GM12873 (cell line): ENCODE results near the gene LAMTOR3.
A peak's percentile ranks its signal among the peaks of the same experiment; 100 is the strongest.

Experiments
- TF ChIP-seq, protein P1 (sequence below): IDR thresholded peaks from 2 replicates; pipeline ENCODE4 v1.5.1; 2012; ENCODE audit warnings: low read depth, mild to moderate bottlenecking, moderate library complexity, low read length, control low read depth; ENCODE audit not compliant: insufficient read depth; ENCODE audit errors: missing control alignments

The LAMTOR3 gene

DNA sequence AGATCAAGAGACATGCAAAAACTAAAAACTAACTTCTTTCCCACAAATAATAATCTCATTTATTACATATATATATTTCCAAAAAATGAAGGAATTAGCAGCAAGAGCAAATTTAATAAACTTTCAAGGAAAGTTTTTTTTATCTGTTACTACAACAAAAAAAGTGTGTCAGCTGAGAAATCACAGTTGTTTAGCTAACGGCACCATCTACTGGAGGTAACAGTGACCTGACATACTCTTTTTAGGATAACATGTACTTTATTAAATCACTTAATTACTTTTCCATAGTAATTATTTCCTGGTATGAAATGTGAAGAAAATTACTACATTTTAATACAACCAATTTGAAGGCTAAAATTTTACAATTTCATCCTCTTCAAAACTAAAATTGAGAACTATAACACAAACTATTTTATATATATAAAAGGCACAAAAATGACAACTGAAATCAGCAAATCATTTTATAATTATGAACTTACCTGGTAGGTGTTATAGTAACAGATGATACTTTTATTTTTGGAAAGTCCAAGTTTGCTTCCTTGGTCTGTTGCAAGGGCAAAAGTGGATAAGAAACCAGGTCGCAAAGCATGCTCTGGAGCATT, 9.1 kb downstream of the LAMTOR3 start:
- TF ChIP-seq, protein P1, sequence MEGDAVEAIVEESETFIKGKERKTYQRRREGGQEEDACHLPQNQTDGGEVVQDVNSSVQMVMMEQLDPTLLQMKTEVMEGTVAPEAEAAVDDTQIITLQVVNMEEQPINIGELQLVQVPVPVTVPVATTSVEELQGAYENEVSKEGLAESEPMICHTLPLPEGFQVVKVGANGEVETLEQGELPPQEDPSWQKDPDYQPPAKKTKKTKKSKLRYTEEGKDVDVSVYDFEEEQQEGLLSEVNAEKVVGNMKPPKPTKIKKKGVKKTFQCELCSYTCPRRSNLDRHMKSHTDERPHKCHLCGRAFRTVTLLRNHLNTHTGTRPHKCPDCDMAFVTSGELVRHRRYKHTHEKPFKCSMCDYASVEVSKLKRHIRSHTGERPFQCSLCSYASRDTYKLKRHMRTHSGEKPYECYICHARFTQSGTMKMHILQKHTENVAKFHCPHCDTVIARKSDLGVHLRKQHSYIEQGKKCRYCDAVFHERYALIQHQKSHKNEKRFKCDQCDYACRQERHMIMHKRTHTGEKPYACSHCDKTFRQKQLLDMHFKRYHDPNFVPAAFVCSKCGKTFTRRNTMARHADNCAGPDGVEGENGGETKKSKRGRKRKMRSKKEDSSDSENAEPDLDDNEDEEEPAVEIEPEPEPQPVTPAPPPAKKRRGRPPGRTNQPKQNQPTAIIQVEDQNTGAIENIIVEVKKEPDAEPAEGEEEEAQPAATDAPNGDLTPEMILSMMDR, result peak; percentile 50

DNA sequence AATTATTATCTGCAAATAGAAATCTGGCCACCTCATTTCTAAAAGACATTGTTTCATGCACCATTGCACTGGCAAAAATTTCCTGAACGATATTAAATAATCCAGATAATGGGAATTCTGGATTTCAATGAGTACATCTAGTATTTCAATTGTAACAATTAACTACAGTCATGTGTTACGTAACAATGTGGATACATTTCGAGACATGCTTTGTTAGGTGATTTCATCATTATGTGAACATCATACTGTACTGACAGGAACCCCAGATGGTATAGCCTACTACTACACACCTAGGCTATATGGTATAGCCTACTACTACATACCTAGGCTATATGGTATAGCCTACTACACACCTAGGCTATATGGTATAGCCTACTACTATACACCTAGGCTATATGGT, 14.8 kb downstream of the LAMTOR3 start:
- TF ChIP-seq, protein P1, result no peak

DNA sequence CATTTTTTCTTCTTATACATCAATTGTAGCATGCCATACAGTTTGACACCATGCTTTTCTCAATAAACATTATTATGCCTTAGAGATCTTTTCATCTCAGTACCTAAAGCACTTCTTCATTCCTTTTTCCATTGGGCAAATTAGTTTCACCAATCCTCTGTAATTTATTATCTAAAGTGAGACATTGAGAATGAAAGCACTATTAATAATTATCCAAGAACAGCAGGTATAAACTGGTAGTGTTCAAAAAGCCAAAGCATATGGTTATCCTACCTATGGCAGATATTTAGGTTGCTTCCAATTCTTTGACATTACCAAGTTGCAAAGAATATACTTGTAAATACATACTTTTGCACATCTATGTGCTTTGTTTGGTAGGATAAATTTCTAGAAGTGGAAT, 15.6 kb downstream of the LAMTOR3 start:
- TF ChIP-seq, protein P1, result no peak

DNA sequence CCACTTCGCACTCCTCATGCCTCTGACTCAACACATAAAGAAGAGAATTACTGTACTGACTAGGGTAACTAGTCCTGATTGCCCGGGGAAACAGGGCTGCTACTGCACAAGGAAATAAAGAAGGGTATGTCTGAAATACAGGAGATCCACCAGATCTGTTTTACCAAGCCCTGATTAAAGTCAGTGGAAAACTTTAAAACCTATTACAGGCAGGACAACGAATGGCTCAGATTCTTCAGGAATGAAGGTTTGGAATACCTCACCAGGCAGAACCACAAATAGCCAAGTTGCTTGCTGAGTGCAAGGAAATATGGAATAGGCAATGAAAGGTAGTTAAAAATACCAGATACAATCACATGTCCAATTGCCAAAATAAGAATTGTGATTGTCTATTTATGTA, 17.3 kb downstream of the LAMTOR3 start:
- TF ChIP-seq, protein P1, result no peak

DNA sequence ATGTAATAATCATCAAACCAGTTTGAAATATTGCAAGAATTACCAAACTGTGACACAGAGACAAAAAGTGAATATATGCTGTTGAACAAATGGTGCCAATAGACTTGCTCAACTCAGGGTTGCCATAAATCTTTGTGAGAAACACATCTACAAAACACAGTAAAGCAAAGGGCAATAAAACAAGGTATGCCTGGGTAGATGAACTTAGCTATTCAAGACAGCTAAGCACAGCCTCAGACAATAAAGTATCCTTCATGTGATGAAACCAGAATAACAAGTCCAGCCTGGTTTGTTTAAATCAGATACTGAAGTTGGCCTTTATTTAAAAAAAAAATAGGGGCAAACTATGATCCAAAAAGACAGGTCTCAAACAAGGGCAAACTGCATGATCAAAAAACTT, 19.2 kb downstream of the LAMTOR3 start:
- TF ChIP-seq, protein P1, result no peak

DNA sequence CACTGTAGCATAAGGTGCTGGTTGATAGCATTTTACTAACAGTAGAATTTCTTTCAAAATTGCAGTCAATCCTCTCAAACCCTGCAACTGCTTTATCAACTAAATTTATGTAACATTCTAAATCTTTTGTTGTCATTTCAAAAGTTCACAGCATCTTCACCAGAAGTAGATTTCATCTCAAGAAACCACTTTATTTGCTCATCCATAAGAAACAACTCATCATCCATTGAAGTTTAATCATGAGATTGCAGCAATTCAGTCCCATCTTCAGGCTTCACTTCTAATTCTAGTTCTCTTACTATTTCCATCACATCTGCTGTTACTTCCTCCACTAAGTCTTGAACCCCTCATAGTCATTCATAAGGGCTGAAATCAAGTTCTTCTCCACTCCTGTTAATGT, 21.7 kb downstream of the LAMTOR3 start:
- TF ChIP-seq, protein P1, result no peak

DNA sequence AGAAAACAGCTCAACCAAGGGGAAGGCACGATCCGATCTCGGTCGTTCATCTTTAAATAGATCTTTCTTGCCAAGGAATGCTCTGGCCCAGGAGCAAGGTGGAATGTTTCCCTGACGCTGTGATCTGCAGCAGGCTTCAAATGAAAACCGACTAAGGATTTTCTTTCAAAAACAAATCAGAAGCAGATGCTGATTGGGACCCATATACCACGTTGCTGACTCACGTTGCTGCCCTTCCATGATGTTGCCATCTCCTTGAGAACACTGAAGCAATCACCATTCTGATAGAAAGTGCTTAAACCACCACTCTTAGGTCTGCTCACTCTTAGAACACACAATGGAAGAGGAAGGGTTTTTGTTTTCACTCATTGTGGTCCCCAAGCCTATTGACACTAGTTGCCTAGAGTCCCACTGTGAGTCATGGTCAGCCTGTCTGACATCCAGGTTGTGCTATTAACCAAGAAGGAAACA, 26.1 kb downstream of the LAMTOR3 start:
- TF ChIP-seq, protein P1, result no peak

DNA sequence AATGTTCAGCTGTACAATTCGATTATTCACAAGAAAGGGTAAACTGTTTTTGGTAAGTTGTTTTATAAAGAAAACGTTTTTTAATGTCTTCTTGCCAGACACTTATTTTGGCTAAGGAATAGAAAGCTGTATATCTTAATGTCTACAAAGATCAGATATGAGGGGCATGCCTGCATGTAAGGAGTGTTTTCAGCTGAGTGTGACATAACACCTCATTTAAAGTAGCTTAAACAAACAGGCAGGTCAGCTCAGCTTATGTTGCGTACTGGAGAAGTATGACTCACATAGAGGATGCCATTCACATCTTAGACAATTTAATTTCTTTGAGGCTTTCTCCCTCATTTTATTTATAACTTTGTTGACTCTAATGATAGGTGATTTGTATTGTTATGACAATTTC, 30.4 kb downstream of the LAMTOR3 start:
- TF ChIP-seq, protein P1, result no peak
